K562 (cell line): ENCODE measurements around the gene PRKCB. TPM values are rescaled to one million over a fixed set of nuclear protein-coding genes. Genes with fewer than 3 reads are reported as not detected.

ENCODE experiments used
- ATAC-seq: fragments of 200-7000 bp; cut with Tn5 transposase; 3 replicates; pipeline ENCODE4 v1.9.1; 2020; ENCODE audit warnings: moderate library complexity
- BruUV-seq: library from RNA; stranded (reverse); fragments of 400-500 nt; replicated peaks from 2 replicates; lab custom pipeline; 2021; lab: Mats Ljungman, UMichigan
- CTCF ChIA-PET: fragments of 300-600 bp; formaldehyde crosslinking; extraction: SDS; loops from one replicate; lab custom pipeline; 2021; ENCODE audit warnings: low intra/inter-chr PET ratio; lab: Yijun Ruan, JAX
- POLR2A ChIA-PET: fragments of 300-600, 350-650 bp; sonication (Branson Sonifier 250); formaldehyde crosslinking; extraction: SDS; loops from one replicate; lab custom pipeline; 2021; ENCODE audit warnings: antibody characterized with exemption, inconsistent platforms; lab: Yijun Ruan, JAX
- DNase-seq, 4 experiments: peaks; one replicate each; pipeline versions ENCODE4 v3.0.0 to v3.0.0-alpha.2; 2011 to 2018; ENCODE audit warnings: low spot score in 3 of 4, mixed read lengths in 3 of 4; ENCODE audit errors: extremely low read depth in 1 of 4
- FAIRE-seq: peaks from 2 replicates; lab custom pipeline; 2011; peaks lifted over from hg19 to GRCh38; lab: Jason Lieb, UNC
- H2AFZ ChIP-seq: 2 replicates; pipeline ENCODE4 v1.6.0; 2011; ENCODE audit warnings: low read depth, low read length, control low read depth, inconsistent platforms
- H3K27ac ChIP-seq: fragments of 200-600 bp; 3 replicates; pipeline ENCODE4 v1.8.0; 2011; ENCODE audit warnings: low read depth, mild to moderate bottlenecking, control low read depth, inconsistent platforms, low read length, moderate library complexity, mixed read lengths; ENCODE audit errors: extremely low read depth
- H3K27me3 ChIP-seq, 2 experiments: fragments of 300-600 bp in 1 of 2; 2 replicates in 1 of 2; 3 replicates in 1 of 2; pipeline versions ENCODE4 v1.6.0 to v1.8.0; 2011; ENCODE audit warnings: inconsistent platforms in 2 of 2, low read length in 2 of 2, mild to moderate bottlenecking in 1 of 2, mixed read lengths in 1 of 2, moderate library complexity in 1 of 2; ENCODE audit not compliant: control insufficient read depth in 2 of 2, insufficient read depth in 2 of 2
- H3K36me3 ChIP-seq: fragments of 300-600 bp; 3 replicates; pipeline ENCODE4 v1.8.0; 2011; ENCODE audit warnings: mild to moderate bottlenecking, low read length, inconsistent platforms; ENCODE audit not compliant: control insufficient read depth, insufficient read depth
- H3K4me1 ChIP-seq, 2 experiments: fragments of 200-600 bp in 1 of 2; replicated peaks in 1 of 2; 2 replicates in 1 of 2; 3 replicates in 1 of 2; pipeline versions ENCODE4 v1.5.1 to v1.8.0; 2011; ENCODE audit warnings: inconsistent platforms in 2 of 2, low read length in 2 of 2, mild to moderate bottlenecking in 1 of 2, mixed read lengths in 1 of 2, moderate library complexity in 1 of 2; ENCODE audit not compliant: control insufficient read depth in 2 of 2, insufficient read depth in 2 of 2
- H3K4me2 ChIP-seq: 2 replicates; pipeline ENCODE4 v1.6.1; 2011; ENCODE audit warnings: low read length, control low read depth, inconsistent platforms, mixed read lengths; ENCODE audit not compliant: insufficient read depth
- H3K4me3 ChIP-seq: fragments of 200-600 bp; sonication (generic), shearing (Covaris generic); 2 replicates; pipeline ENCODE4 v1.5.1; 2016; ENCODE audit warnings: control low read depth, inconsistent platforms
- H3K79me2 ChIP-seq: fragments of 200-600 bp; 3 replicates; pipeline ENCODE4 v1.8.0; 2011; ENCODE audit warnings: low read length, inconsistent platforms; ENCODE audit not compliant: control insufficient read depth, insufficient read depth
- H3K9ac ChIP-seq, 2 experiments: 2 replicates each; pipeline versions ENCODE4 v1.6.0 to v1.6.1; 2011; ENCODE audit warnings: low read depth in 2 of 2, low read length in 2 of 2, control low read depth in 1 of 2, inconsistent platforms in 1 of 2, mild to moderate bottlenecking in 1 of 2, mixed read lengths in 1 of 2; ENCODE audit not compliant: insufficient read depth in 1 of 2
- H3K9me1 ChIP-seq: one replicate; pipeline ENCODE4 v1.6.0; 2011; ENCODE audit warnings: inconsistent platforms, mild to moderate bottlenecking, low read length, moderate library complexity; ENCODE audit not compliant: control insufficient read depth, insufficient read depth
- H3K9me3 ChIP-seq: replicated peaks from 2 replicates; pipeline ENCODE4 v1.5.1; 2011; ENCODE audit warnings: low read depth, low read length, inconsistent platforms; ENCODE audit not compliant: control insufficient read depth, insufficient read depth
- H4K20me1 ChIP-seq: replicated peaks from 2 replicates; pipeline ENCODE4 v1.6.1; 2011; ENCODE audit warnings: low read length, inconsistent platforms, mixed read lengths; ENCODE audit not compliant: control insufficient read depth, insufficient read depth
- ARID1B ChIP-seq: fragments of 450-650 bp; IDR thresholded peaks from 2 replicates; pipeline ENCODE4 v1.6.1; 2016; ENCODE audit warnings: antibody characterized with exemption, mild to moderate bottlenecking, inconsistent platforms
- ATF3 ChIP-seq, 2 experiments: fragments of 450-650 bp in 1 of 2; sonication (generic) in 1 of 2; formaldehyde crosslinking in 1 of 2; IDR thresholded peaks in 1 of 2; conservative IDR thresholded peaks in 1 of 2; 2 replicates each; pipeline versions ENCODE4 v1.6.1 to v1.8.1; 2016 to 2023; ENCODE audit warnings: mild to moderate bottlenecking in 2 of 2, moderate library complexity in 2 of 2, inconsistent platforms in 1 of 2, missing genetic modification reagents in 1 of 2
- CBFA2T2 ChIP-seq: fragments of 450-650 bp; conservative IDR thresholded peaks from 2 replicates; pipeline ENCODE4 v1.6.1; 2017; ENCODE audit warnings: mild to moderate bottlenecking
- CBFA2T3 ChIP-seq: fragments of 450-650 bp; IDR thresholded peaks from 2 replicates; pipeline ENCODE4 v1.6.1; 2017
- CTBP1 ChIP-seq: fragments of 450-650 bp; IDR thresholded peaks from 2 replicates; pipeline ENCODE4 v1.6.1; 2016; ENCODE audit warnings: borderline replicate concordance
- FOSL1 ChIP-seq: fragments of 200-800 bp; sonication (Bioruptor generic); conservative IDR thresholded peaks from 2 replicates; pipeline ENCODE4 v1.6.1; 2016; ENCODE audit warnings: missing genetic modification characterization, missing compliant biosample characterization
- JUND ChIP-seq, 2 experiments: IDR thresholded peaks; 2 replicates in 1 of 2; 3 replicates in 1 of 2; pipeline ENCODE4 v1.6.1; 2011; ENCODE audit warnings: borderline replicate concordance in 2 of 2, low read depth in 2 of 2, low read length in 2 of 2, improper control_type of control experiment in 1 of 2, missing biosample characterization in 1 of 2, missing genetic modification characterization in 1 of 2, missing genetic modification reagents in 1 of 2
- LCOR ChIP-seq: sonication (generic); formaldehyde crosslinking; IDR thresholded peaks from 2 replicates; pipeline ENCODE4 v1.8.0; 2022; ENCODE audit warnings: mild to moderate bottlenecking, missing genetic modification reagents
- MEIS2 ChIP-seq: fragments of 450-650 bp; IDR thresholded peaks from 2 replicates; pipeline ENCODE4 v1.6.1; 2014; ENCODE audit warnings: mild to moderate bottlenecking; ENCODE audit not compliant: partially characterized antibody
- MLLT1 ChIP-seq, 2 experiments: fragments of 450-650 bp; IDR thresholded peaks; 2 replicates each; pipeline ENCODE4 v1.6.1; 2016
- NR1H2 ChIP-seq: sonication (generic); formaldehyde crosslinking; IDR thresholded peaks from 2 replicates; pipeline ENCODE4 v1.4.0; 2020; ENCODE audit warnings: mild to moderate bottlenecking, missing genetic modification reagents
- POLR2H ChIP-seq: IDR thresholded peaks from 2 replicates; pipeline ENCODE4 v1.6.1; 2016; ENCODE audit warnings: missing genetic modification characterization, low read depth, mild to moderate bottlenecking, control low read depth, missing compliant biosample characterization, moderate library complexity
- SIX5 ChIP-seq, 2 experiments: IDR thresholded peaks; 2 replicates each; pipeline ENCODE4 v1.6.1; 2011; ENCODE audit warnings: low read length in 2 of 2, borderline replicate concordance in 1 of 2, low read depth in 1 of 2, mild to moderate bottlenecking in 1 of 2, moderate library complexity in 1 of 2; ENCODE audit not compliant: insufficient read depth in 1 of 2
- SMARCA4 ChIP-seq: fragments of 450-650 bp; IDR thresholded peaks from 2 replicates; pipeline ENCODE4 v1.6.1; 2016
- TAL1 ChIP-seq: fragments of 450-650 bp; IDR thresholded peaks from 2 replicates; pipeline ENCODE4 v1.6.1; 2016; ENCODE audit warnings: mild to moderate bottlenecking
- VEZF1 ChIP-seq: fragments of 200-800 bp; sonication (Bioruptor generic); IDR thresholded peaks from 2 replicates; pipeline ENCODE4 v1.6.1; 2017; ENCODE audit warnings: missing genetic modification characterization, missing compliant biosample characterization
- ZEB2 ChIP-seq: fragments of 450-650 bp; IDR thresholded peaks from 2 replicates; pipeline ENCODE4 v1.6.1; 2016
- WGBS: fragments of 100-300 bp; shearing (Covaris generic); methylation state at CpG from one replicate; pipeline ENCODE4 v1.1.6; 2016; ENCODE audit warnings: low coverage, mixed read lengths; ENCODE audit not compliant: insufficient coverage; ENCODE audit errors: missing lambda C conversion rate; 5-methylcytosine and 5-hydroxymethylcytosine counted together
- in situ Hi-C: fragments of 300-500 bp; cut with MboI; formaldehyde crosslinking; loops from 4 replicates; pipeline ENCODE4 v1.15.0; 2018; ENCODE audit warnings: inconsistent platforms, mixed read lengths
- intact Hi-C: fragments of 100-400 bp; cut with micrococcal nuclease; formaldehyde crosslinking; loops from 2 replicates; pipeline ENCODE4 v1.14.2; 2022
- polyA plus RNA-seq, 8 experiments: library from polyadenylated mRNA; depleted of rRNA in 4 of 8; stranded (reverse) in 5 of 8; unstranded in 3 of 8; fragments of >200 nt; fragmentation: Nextera tagmentation in 2 of 8; fragmentation: Illumina TruSeq in 1 of 8; extraction: Ambion mirVana in 2 of 8; extraction: Trizol in 1 of 8; gene quantifications; 2 replicates each; pipeline versions ENCODE4 v1.2.1 to v1.2.3, GENCODE V29; 2011 to 2014; ENCODE audit warnings: inconsistent platforms in 1 of 8, missing spikeins in 1 of 8
- total RNA-seq, 7 experiments: library from RNA; depleted of rRNA in 6 of 7; stranded (reverse); fragments of >200 nt in 6 of 7; fragmentation: Illumina TruSeq in 2 of 7; extraction: Trizol in 2 of 7; gene quantifications; 2 replicates each; pipeline versions ENCODE4 v1.2.1 to v1.2.3, GENCODE V29; 2011 to 2021; ENCODE audit warnings: low replicate concordance in 1 of 7

The PRKCB gene
- total and polyA plus RNA-seq, 9 of the 15 experiments (the other 6 are each of a cell fraction or from before 2014, with no cell fraction given) = 49.9 to 276 (median 148) TPM

- peak; percentile 85 for ATAC-seq
- Histone ChIP-seq H4K20me1 (peaks cover 20% of the 10 kb centered on the region), H3K27me3 (no peaks in the 10 kb centered on the region), H3K4me3 (no peak overlapping the region), H3K4me2 (peak overlapping the region; percentile 27; the same call in 1 of the 2 replicates), H2AFZ (no peak overlapping the region; the same call in 1 of the 2 replicates), H3K4me1 (peaks cover 3 to 28% of the 10 kb centered on the region in 2 experiments; a peak in 4 of 5 replicates), H3K36me3 (peaks cover 31% of the 10 kb centered on the region), H3K9me3 (no peaks in the 10 kb centered on the region), H3K9me1 (peaks cover 5% of the 10 kb centered on the region), H3K27ac (peak overlapping the region; percentile 39; the same call in 1 of the 3 replicates), H3K79me2 (peaks cover 33% of the 10 kb centered on the region), H3K9ac (no peak overlapping the region)
- peak; percentile 42 to 75 (median 54) for DNase-seq
- in situ Hi-C loops (no loop called here), intact Hi-C loops (loop anchor here (5.0 to 10.0 kb wide), 2 partner anchors 61 to 129 kb away; no protein-coding TSS in a partner anchor)
- ChIA-PET POLR2A (interaction anchor here (0.6 to 2.7 kb wide), 4 partner anchors 10 to 30 kb away, joined by 3 to 7 read pairs (median 4); no protein-coding TSS in a partner anchor), CTCF (no interaction called here)
- WGBS = 15% methylated on average over 6 of the region's 6 CpGs
- no TSS peak for BruUV-seq
- peak; percentile 82 for FAIRE-seq
- TF ChIP-seq MLLT1 (IDR thresholded peaks at IDR 0.05) (peak in 1 of 2 experiments; percentile 88; a peak in 2 of 4 replicates), TAL1 (peak; percentile 36; the same call in 1 of the 2 replicates), NR1H2 (CRISPR knock-in tag) (no peak), CTBP1 (peak; percentile 47), FOSL1 (tag) (peak; percentile 86), ZEB2 (peak; percentile 25; the same call in 1 of the 2 replicates), VEZF1 (CRISPR knock-in tag) (0 out of 2 replicates have a peak, but pooled peaks have one; percentile 20), ATF3 (IDR thresholded peaks at IDR 0.05) (peak; percentile 84), ATF3 (CRISPR knock-in tag; conservative IDR thresholded peaks at IDR 0.05) (no peak), POLR2H (no peak), CBFA2T3 (peak; percentile 70), SMARCA4 (peak; percentile 41; the same call in 1 of the 2 replicates), SIX5 (IDR thresholded peaks at IDR 0.05; ENCODE audit: borderline replicate concordance in 1 of 2, insufficient read depth in 1 of 2, low read depth in 1 of 2, low read length in 2 of 2) (no peak), CBFA2T2 (peak; percentile 40), MEIS2 (peak; percentile 24), ARID1B (peak; percentile 53), LCOR (CRISPR knock-in tag) (peak; percentile 35; the same call in 1 of the 2 replicates), JUND (IDR thresholded peaks at IDR 0.05; ENCODE audit: borderline replicate concordance, low read depth, low read length) (peak; percentile 90), JUND (tag; IDR thresholded peaks at IDR 0.05; ENCODE audit: borderline replicate concordance, low read depth, low read length) (peak; percentile 85; the same call in 1 of the 3 replicates)
Measured at GRCh38 chr16:24075931-24076716, 240.3 kb downstream of the PRKCB start.
